Raji (cell line): ENCODE measurements around the gene AKAP13.

ENCODE experiments used
- POLR2A ChIP-seq: IDR thresholded peaks from 2 replicates; pipeline ENCODE4 v1.6.1; 2011; ENCODE audit warnings: low read depth, low read length, control low read depth; ENCODE audit not compliant: insufficient read depth

AKAP13 gene

GRCh38 chr15:85779249-85779648 is 398.8 kb downstream of the AKAP13 start:
- no peak for TF ChIP-seq POLR2A

GRCh38 chr15:85780225-85780985 is 400.0 kb downstream of the AKAP13 start:
- TF ChIP-seq POLR2A, result no peak

GRCh38 chr15:85781099-85781498 is 400.7 kb downstream of the AKAP13 start:
- no peak for TF ChIP-seq POLR2A

DNA sequence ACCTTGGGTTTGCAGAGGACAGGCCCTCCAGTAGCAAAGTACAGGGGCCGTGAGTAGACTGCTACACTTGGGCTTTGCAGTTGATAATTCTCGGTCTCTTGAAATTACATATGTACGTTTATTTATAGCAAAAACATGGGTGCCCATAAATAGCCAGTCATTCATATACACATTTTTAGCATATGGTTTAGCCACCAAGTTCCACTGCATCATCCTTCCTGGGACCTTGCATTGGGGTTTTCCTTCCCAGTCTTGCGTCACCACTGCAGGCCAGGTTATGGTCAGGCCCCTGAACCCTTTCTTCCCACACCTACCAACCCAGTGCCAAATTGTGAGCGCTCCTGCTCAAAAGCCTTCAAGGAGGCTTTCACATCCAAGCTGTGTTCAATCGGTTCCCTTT is 401.7 kb downstream of the AKAP13 start:
- TF ChIP-seq POLR2A, result no peak

GRCh38 chr15:85785887-85786780 is 405.7 kb downstream of the AKAP13 start:
- TF ChIP-seq POLR2A, result no peak

GRCh38 chr15:85786781-85787114 is 406.3 kb downstream of the AKAP13 start:
- no peak for TF ChIP-seq POLR2A

DNA sequence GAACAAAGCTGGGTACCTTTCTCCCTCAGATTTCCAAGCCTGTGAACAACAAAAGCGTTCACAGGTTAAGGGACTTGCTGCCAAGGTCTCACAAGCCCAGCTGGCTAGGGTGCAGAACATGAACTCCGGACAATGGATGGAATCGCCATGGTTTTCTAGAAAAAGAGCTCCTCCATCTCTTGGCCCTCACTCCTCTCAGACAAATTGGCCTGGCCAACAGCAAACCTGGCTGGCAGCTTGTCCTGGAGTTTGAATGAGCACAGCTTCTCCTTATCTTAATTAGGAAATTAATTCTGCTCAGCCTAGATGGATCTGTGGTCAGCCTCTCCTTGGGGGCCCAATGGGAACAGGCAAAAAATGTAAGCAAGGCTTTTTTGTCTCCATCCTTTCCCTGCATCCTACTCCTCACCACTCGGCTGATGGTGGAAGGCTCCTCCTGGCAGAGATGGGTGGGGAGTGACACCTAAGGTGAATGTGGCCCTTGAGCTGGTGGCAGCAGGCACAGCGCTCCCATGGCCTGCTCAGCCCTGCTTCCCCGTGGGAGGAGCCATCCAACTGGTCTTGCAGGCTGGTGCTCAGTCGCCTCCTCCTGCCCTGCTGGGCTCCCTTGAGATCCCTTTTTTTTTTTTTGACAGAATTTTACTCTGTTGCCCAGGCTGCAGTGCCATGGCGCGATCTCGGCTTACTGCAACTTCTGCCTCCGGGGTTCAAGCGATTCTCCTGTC is 408.5 kb downstream of the AKAP13 start:
- TF ChIP-seq POLR2A, result no peak

DNA sequence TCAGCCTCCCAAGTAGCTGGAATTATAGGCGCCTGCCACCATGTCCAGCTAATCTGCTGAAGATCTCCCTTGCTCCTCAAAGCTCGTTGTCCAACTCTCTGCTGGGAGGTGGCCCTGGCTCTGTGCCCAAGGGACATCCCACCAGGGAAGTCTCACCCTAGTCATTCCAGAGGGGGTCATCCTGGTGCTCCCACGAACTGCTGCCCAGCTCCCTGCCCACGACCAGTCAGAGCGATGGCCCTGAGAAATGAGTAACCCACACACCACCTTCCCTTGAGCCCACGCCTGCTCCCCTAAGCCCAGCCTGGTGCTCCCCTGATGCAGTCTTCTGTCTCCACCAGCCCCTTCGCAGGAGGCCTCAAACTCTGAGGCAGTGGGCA is 409.1 kb downstream of the AKAP13 start:
- no peak for TF ChIP-seq POLR2A

DNA sequence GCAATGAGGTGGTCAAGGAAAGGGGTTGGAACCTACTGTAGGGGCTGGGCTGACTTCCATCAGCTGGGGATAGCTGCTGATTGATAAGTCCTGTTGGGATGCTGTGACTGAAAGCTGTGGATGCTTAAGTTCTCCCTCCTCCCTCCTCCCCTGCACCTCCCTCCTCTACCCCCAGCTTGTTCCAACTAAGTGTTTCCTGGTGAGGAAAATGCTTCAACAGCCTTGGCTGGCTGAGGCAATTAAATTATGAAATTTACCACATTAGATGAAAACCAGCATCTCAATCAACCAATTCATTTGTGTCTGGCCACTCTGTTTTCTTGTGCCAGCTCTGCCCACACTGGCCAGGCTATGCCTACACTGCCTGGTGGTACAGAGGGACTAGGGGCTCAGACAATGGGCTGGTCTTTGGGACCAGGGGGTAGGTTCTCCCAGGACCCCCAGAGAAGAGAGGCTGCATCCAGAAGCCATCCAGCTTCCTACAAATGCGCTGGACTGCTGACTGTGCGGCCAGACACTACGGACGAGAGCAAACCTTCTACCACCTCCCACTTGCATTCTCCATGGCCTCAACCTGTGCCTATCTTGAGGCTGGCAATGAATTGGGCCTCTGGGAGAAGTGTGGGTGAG is 411.8 kb downstream of the AKAP13 start:
- TF ChIP-seq POLR2A, result no peak

DNA sequence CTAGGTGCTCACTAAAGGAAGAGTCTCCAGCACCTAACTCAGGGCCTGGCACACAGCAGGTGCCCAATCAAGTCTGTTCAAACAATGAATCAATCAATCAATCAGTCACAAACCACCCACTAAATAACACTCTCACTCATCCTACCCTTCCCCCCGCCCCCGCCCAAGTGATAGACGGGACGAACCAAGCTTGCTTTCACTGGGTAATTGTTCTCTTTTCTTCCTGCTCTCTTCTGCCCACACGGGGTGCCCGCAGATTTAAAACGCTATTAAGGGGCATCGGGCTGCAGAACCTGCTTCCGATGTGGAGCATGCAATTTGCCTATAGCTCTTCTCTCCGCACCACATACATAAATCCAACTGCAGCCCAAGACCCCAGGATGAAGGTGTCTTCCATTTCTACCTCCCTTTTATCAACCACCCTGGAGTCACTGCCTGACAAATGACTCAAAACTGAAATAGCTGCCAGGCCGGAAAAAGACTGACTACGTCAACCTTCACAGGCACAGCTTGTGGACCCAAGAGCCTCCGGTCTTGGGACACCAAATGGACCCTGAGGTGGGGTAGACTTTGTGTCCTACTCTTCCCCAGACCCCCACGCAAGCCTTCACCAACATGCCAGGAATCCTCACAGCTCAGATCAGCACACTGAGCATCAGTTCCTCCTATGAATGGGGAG is 412.6 kb downstream of the AKAP13 start:
- TF ChIP-seq POLR2A, result no peak

DNA sequence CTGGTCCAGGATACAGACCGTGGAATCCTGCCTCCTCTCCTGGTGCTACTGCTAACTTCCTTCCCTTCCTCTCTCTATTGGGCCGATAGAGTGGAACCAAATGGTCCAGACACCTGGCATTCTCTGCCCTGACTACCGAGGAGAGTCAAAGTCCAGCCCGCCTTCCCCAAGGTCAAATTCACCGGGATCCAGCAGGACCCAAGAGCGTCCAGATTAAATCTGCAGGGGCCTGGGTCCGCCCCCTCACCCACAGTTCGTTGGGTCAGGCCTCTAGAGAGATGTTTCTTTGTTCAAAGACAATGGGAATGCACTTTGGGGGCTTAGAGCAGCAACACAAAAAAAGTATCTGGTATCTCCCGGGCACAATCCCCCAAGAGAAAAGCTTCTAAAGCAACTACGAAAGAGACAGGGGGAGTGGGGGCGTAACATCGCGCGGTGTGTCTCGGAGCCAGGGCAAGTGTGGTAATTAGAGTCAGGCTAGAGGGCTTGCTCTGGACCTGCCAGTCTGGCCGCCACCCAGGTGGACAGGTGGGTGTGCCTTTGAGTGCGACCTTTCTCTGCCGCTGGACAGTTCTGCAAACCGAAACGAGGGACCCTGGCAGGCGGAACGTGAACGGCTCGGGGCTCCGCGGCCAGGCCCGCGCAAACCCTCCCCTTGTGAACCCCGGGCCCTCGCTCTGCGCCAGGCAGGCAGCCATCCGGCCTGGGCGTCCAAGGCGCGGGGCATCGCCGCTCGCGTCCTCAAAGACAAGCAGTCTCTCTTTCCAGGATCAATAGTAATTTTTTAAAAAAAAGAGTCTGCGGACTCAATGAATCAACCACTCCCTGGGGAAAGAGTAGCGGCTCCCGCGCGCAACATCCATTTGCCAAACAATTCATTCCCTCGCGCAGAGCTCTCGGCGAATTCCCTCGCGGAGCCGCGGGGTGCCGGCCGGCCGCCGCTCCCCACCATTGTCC is 413.5 kb downstream of the AKAP13 start:
- TF ChIP-seq POLR2A, result no peak

DNA sequence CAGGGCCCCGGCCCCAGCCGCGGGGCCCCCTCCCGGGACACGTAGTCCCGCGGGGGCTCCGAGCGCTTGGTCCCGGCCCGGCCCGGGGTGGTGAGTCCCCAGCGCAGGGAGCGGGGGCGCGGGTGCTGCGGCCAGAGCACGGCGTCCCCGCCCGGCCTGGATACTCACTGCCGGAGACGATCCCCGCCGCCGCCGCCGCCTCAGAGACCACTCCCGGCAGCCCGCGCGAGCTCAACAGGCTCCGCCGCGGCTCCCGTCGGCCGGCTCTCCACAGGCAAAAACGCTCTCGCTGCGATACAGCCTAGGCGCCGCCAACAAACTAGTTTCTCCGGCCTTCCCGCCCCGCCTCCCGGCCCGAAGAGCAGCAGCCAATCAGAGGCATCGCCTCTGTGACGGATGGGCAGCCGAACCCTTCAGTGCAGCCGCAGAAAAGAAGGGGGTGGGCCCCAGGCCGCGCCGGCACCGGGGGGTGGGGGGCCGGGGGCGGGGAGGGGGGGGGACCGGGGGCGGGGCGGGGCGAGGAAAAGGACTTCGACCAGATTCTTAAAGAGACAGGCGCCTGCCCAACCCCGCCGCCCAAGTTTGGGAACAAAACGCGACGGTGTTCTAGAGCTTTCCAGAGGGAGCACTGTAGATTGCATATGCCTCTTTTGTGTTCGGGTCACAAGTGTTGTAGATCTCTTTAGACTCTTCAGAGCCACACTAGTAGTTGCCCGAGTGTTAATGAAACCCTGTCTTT is 414.4 kb downstream of the AKAP13 start, which contains the start of gene KLHL25:
TSS of gene KLHL25 (minus strand) at position 328 of the 739 bp plus-strand sequence. CDS start 25,115 bp downstream, outside the sequence.
- TF ChIP-seq POLR2A, result peak; percentile 78
